COLO668 (cell line): ENCODE results near the gene NEAT1.

Experiments
- DNase-seq: peaks from one replicate; lab custom pipeline; 2025; ENCODE audit not compliant: unreplicated experiment; lab: John Stamatoyannopoulos, UW

NEAT1 gene

GRCh38 chr11:65389294-65389980 lies 33.2 kb upstream of the NEAT1 start:
- no peak for DNase-seq

- DNase-seq = no peak
These were observed 32.3 kb upstream of the NEAT1 start for GRCh38 chr11:65390099-65390941.

GRCh38 chr11:65390996-65391395 lies 31.6 kb upstream of the NEAT1 start:
- no peak for DNase-seq

- DNase-seq = no peak
These were observed 30.3 kb upstream of the NEAT1 start for GRCh38 chr11:65392186-65392829.

- no peak for DNase-seq
These were observed 29.7 kb upstream of the NEAT1 start for GRCh38 chr11:65392899-65393298.

- DNase-seq = no peak
These were observed 29.0 kb upstream of the NEAT1 start for GRCh38 chr11:65393513-65394079.

DNA sequence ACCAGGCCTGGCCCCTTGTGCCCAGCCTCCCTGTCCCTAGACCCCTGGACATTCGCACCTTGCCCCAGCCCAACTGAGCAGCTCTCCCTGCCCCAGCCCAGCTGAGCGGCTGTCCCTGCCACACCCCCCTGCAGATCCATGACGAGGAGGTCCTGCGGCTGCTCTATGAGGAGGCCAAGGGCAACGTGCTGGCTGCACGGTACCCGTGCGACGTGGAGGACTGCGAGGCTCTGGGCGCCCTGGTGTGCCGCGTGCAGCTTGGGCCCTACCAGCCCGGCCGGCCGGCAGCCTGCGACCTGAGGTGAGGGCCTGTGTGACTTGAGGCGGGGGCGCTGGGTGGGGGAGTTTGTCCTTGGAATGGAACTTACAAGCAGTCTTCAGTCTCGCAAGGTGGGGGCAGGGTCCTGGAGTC lies 28.5 kb upstream of the NEAT1 start:
- DNase-seq = no peak

DNA sequence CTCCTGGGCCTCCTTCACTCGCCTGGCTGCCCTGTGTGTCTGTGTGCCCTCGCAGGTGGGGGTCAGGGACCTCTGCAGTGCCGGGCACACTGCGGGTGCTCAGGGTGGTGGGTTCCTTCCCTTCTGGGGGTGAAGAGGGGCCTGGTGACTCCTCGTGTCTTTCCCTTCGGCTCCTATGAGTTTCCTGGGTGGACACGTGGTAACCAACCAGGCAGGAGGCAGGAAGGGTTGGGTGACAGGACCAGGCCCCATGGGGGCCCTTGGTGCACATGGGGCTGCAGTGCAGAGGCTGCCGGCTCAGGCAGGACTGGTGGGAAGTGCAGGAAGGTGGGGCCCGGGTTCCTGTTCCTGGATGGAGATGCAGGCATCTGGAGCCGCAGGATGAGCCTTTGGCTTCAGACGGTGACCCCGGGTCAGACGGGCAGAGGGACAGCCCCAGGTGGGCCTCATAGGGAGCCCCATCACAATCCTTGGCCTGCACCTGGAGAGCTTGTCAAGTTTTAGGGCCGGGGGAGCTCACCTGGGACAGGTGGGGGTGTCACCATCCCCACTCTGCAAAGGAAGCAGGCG lies 26.6 kb upstream of the NEAT1 start:
- DNase-seq = no peak

- DNase-seq = no peak
These were observed 25.5 kb upstream of the NEAT1 start for GRCh38 chr11:65396769-65397745.

DNA sequence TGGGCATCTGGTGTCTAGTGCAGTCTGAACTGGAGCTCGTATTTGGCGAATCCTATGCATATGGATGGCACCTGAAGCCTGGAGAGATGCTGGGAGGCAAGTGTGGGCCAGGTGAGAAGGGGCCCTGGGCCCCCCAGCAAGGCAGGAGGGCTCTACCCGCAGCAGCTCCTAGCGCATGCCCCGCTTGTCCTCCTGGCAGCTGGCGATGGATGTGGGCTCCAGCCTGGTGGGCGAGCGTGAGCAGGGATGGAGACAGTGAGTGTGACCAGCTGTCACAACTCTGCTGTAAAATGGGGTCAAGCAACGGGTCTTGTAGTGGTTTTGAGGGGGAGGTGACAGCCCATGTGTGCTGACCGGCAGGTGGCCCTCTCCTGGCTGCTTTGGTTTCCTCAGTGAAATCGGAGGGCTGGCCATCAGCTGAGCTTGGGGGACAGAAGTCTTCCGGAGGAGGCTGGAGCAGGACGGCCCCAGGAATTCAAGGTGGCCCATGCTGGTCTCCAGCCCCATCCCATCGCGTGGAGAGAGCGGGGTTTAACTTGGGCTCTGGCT lies 24.2 kb upstream of the NEAT1 start:
- DNase-seq = no peak

DNA sequence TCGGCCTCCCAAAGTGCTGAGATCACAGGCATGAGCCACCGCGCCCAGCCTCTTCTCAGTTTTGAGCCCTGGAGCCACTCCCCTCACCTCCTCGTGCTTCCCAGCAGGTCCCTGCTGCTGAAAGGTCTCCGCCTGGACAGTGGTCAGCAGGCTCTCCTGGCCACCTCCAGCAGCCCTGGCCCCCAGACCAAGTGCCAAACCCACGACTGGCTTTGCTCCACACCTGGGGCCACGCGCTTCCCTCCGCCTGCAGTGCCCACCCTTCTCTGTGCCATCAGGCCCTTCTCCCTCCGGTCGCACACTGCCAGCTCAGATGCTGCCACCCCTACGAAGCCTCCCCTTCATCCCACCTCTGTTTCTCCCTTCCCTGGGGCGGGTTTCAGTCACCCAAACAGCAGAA lies 23.3 kb upstream of the NEAT1 start:
- no peak for DNase-seq

DNA sequence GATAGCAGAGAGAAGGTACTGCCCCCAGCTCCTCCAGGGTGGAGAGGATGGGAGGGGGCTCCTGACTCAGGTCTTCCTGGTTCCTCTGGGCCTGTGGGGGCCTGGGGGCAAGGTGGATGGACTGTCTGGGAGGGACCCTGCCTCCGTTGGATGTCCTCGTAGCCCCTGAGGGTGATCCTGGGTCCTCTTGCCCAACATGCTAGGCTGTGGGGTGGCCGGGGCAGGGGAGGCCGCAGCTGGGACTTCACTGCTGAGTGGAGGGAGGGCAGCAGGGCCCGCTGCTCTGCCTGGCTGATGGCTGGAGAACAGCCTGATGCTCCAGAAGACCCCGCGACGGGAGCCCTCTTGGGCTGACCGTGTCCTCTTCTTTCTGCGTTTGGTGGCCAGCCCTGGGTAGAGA lies 22.8 kb upstream of the NEAT1 start:
- no peak for DNase-seq

GRCh38 chr11:65400307-65401072 lies 22.1 kb upstream of the NEAT1 start:
- DNase-seq = no peak

GRCh38 chr11:65401073-65401802 lies 21.4 kb upstream of the NEAT1 start:
- no peak for DNase-seq

- no peak for DNase-seq
These were observed 20.8 kb upstream of the NEAT1 start for GRCh38 chr11:65401803-65402248.

- no peak for DNase-seq
These were observed 19.8 kb upstream of the NEAT1 start for GRCh38 chr11:65402790-65403189.

DNA sequence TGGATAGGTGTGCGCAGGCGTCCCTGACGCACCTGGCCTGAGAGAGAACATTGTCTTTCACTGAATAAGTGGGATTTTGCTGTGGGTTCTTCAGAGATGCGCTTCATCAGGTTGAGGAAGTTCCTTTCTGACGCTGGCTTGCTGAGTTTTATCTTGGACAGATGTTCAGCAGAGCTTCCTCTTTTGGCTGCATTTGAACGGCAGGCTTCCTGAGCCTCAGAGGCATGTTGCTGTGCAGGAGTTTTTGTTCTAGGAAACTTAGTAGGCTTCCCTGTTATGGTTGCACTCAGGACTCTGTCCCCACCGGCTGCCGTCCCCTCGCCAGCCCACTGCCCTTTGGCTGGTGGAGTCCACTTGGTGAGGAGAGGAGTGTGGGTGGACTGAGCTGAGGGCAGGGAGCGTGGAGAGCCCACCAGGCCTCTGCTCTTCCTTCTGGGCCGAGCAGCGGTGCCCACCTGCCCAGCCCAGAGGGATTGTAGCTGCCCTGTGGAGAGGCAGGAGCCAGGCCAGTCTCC lies 18.9 kb upstream of the NEAT1 start:
- DNase-seq = no peak

- peak; percentile 12 for DNase-seq
These were observed 18.4 kb upstream of the NEAT1 start for GRCh38 chr11:65404210-65404609.
